GM21447 (cell line): Measurements from ENCODE around the gene RPL34.
"Not testable (repeated sequence)": the region's sequence is repeated elsewhere in the genome, so short reads cannot be mapped to it uniquely, and the experiment has no call there.

Experiments used
- ATAC-seq: cut with Tn5 transposase; IDR thresholded peaks from one replicate; pipeline ENCODE4 v1.9.1; 2021; ENCODE audit not compliant: unreplicated experiment

Gene RPL34

GRCh38 chr4:108620101-108620932 lies at the start of gene RPL34:
TSS of gene RPL34 (plus strand) at chr4:108620576. CDS start at chr4:108621960, 1,384 bp downstream.
- peak; percentile 100 for ATAC-seq

GRCh38 chr4:108570993-108571569 lies 49.3 kb upstream of the RPL34 start:
- no peak for ATAC-seq

GRCh38 chr4:108574402-108574801 lies 46.0 kb upstream of the RPL34 start:
- ATAC-seq: no peak

- ATAC-seq: no peak
Observed at GRCh38 chr4:108581083-108581482, 39.3 kb upstream of the RPL34 start.

GRCh38 chr4:108586778-108587177 lies 33.6 kb upstream of the RPL34 start:
- ATAC-seq: no peak

GRCh38 chr4:108588878-108589277 lies 31.5 kb upstream of the RPL34 start:
- no peak for ATAC-seq

GRCh38 chr4:108589961-108590360 lies 30.4 kb upstream of the RPL34 start:
- no peak for ATAC-seq

GRCh38 chr4:108590776-108591175 lies 29.6 kb upstream of the RPL34 start:
- no peak for ATAC-seq

- ATAC-seq: no peak
Observed at GRCh38 chr4:108592674-108592986, 27.7 kb upstream of the RPL34 start.

- ATAC-seq: not testable (repeated sequence)
Observed at GRCh38 chr4:108594296-108594695, 26.1 kb upstream of the RPL34 start.

GRCh38 chr4:108596344-108596743 lies 24.0 kb upstream of the RPL34 start:
- no peak for ATAC-seq

- no peak for ATAC-seq
Observed at GRCh38 chr4:108601106-108601505, 19.3 kb upstream of the RPL34 start.

- no peak for ATAC-seq
Observed at GRCh38 chr4:108601532-108601931, 18.8 kb upstream of the RPL34 start.

GRCh38 chr4:108602163-108602562 lies 18.2 kb upstream of the RPL34 start:
- no peak for ATAC-seq

- no peak for ATAC-seq
Observed at GRCh38 chr4:108607079-108607815, 13.1 kb upstream of the RPL34 start.

GRCh38 chr4:108611365-108611764 lies 9.0 kb upstream of the RPL34 start:
- ATAC-seq: no peak

- no peak for ATAC-seq
Observed at GRCh38 chr4:108612365-108612764, 8.0 kb upstream of the RPL34 start.

GRCh38 chr4:108619372-108620100 lies 840 bp upstream of the RPL34 start:
- ATAC-seq: peak; percentile 7

GRCh38 chr4:108620933-108621905 lies 843 bp downstream of the RPL34 start:
- no peak for ATAC-seq

GRCh38 chr4:108622022-108622421 lies 1.6 kb downstream of the RPL34 start:
- no peak for ATAC-seq
